Epithelial cell of proximal tubule (primary cell): ENCODE measurements around the gene HLA-B. TPM values are rescaled to one million over a fixed set of nuclear protein-coding genes. Genes with fewer than 3 reads are reported as not detected.
"Not testable (repeated sequence)": the region's sequence is repeated elsewhere in the genome, so short reads cannot be mapped to it uniquely, and the experiment has no call there.

Experiments
- DNase-seq: peaks from one replicate; pipeline ENCODE4 v3.0.0-alpha.2; 2011; ENCODE audit warnings: low read depth
- H3K4me3 ChIP-seq: 2 replicates; pipeline ENCODE4 v1.5.1; 2011; ENCODE audit warnings: low read depth, mild to moderate bottlenecking, low read length
- total RNA-seq: library from RNA; depleted of rRNA; stranded (reverse); fragments of >200 nt; gene quantifications from 2 replicates; pipeline ENCODE4 v1.2.3, GENCODE V29; 2015
- TF ChIP-seq, protein P1 (sequence below): conservative IDR thresholded peaks from 2 replicates; pipeline ENCODE4 v1.5.1; 2012; ENCODE audit warnings: low read depth, mild to moderate bottlenecking, low read length

Gene HLA-B
- total RNA-seq, 1 donor from 2014 or later = 225 TPM

DNA sequence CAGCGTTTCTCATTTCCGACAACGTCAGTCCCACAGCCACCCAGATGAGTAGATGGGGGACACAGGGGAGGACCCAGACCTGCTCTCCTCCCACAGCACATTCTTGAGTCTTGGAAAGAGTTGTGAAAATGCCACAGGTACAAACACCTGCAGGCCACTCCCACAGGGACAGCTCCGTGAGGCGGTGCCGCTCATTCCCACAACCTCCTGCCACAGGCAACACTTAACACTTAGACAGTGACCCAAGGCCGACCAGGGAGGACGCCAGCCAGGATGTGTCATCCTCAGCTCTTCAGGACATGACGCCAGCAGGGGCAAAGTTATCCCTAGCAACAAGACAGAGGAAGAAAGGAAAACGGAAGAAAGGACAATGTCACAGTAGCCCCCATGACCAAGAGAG lies 22.9 kb upstream of the HLA-B start:
- no peak for DNase-seq
- H3K4me3 ChIP-seq = no peak overlapping the region
- TF ChIP-seq, protein P1, sequence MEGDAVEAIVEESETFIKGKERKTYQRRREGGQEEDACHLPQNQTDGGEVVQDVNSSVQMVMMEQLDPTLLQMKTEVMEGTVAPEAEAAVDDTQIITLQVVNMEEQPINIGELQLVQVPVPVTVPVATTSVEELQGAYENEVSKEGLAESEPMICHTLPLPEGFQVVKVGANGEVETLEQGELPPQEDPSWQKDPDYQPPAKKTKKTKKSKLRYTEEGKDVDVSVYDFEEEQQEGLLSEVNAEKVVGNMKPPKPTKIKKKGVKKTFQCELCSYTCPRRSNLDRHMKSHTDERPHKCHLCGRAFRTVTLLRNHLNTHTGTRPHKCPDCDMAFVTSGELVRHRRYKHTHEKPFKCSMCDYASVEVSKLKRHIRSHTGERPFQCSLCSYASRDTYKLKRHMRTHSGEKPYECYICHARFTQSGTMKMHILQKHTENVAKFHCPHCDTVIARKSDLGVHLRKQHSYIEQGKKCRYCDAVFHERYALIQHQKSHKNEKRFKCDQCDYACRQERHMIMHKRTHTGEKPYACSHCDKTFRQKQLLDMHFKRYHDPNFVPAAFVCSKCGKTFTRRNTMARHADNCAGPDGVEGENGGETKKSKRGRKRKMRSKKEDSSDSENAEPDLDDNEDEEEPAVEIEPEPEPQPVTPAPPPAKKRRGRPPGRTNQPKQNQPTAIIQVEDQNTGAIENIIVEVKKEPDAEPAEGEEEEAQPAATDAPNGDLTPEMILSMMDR = no peak

GRCh38 chr6:31378721-31379103 lies 21.7 kb upstream of the HLA-B start:
- no peak for DNase-seq
- no peak overlapping the region for H3K4me3 ChIP-seq
- TF ChIP-seq, protein P1 = no peak

DNA sequence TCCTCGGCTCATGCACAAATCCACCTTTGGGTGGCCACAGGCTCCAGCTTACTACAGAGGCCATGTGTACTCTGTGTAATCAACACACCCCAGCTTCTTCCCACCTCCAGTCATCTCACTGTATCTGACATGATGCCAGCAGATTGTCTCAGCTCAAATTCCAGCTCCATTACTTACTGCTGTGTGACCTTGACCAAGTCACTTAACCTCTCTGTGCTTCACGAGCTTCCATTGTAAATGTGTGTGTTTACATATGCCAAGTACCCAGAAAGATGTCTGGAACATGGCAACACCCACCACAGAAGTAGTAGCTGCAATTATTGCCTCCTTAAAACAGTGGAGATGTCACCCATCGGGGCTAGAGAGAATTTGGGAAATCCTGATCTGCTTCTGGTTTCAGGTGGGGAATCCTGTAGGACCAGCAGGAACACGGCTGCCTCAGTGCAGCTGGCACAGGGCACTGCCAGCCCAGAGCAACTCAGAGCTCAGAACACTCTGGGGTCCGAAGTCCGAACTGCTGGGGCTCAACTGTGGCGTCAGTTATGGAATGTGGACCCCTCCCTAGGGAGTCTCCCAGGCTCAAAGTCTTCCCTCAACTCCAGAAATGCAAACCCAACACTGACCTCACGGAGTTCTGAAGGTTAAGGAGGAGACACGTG lies 21.2 kb upstream of the HLA-B start:
- no peak overlapping the region for H3K4me3 ChIP-seq
- TF ChIP-seq, protein P1 = no peak
- no peak for DNase-seq

GRCh38 chr6:31377029-31377428 lies 20.1 kb upstream of the HLA-B start:
- no peak for DNase-seq
- H3K4me3 ChIP-seq = no peak overlapping the region
- TF ChIP-seq, protein P1 = no peak

GRCh38 chr6:31375699-31376098 lies 18.7 kb upstream of the HLA-B start:
- TF ChIP-seq, protein P1 = no peak
- DNase-seq = no peak
- H3K4me3 ChIP-seq = no peak overlapping the region

- TF ChIP-seq, protein P1 = peak; percentile 46
- not testable (repeated sequence) for DNase-seq, H3K4me3 ChIP-seq
Measured at GRCh38 chr6:31374118-31374517, 17.1 kb upstream of the HLA-B start.

GRCh38 chr6:31368461-31368860 lies 11.5 kb upstream of the HLA-B start:
- TF ChIP-seq, protein P1 = peak; percentile 4
- DNase-seq = no peak
- no peak overlapping the region for H3K4me3 ChIP-seq
